ENCODE data around the gene BCR. TPM values are rescaled to one million over a fixed set of nuclear protein-coding genes. Genes with fewer than 3 reads are reported as not detected.

Gene BCR
- total RNA-seq, 1 donor from 2014 or later: 109 TPM

DNA sequence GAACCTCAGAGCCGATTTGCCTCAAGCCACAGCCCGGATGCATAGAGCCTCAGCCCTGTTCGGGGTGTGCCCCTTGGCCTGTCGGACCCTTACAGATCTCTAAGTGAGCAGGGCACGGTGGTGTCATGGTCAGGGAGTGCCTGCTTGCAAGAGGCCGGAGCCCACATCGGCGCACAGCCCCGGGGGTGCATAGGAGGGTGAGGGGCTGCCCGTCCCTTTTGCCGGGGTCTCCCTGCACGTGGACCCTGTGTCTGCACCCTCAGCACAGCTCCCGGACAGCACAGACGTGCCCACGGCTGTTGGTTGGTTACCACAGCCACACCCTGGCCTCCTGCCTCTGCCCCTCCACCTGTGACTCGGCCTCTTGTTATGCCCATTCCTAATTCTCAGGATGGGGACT lies 28.5 kb upstream of the BCR start:
- DNase-seq (ENCODE audit: low read depth): no peak

DNA sequence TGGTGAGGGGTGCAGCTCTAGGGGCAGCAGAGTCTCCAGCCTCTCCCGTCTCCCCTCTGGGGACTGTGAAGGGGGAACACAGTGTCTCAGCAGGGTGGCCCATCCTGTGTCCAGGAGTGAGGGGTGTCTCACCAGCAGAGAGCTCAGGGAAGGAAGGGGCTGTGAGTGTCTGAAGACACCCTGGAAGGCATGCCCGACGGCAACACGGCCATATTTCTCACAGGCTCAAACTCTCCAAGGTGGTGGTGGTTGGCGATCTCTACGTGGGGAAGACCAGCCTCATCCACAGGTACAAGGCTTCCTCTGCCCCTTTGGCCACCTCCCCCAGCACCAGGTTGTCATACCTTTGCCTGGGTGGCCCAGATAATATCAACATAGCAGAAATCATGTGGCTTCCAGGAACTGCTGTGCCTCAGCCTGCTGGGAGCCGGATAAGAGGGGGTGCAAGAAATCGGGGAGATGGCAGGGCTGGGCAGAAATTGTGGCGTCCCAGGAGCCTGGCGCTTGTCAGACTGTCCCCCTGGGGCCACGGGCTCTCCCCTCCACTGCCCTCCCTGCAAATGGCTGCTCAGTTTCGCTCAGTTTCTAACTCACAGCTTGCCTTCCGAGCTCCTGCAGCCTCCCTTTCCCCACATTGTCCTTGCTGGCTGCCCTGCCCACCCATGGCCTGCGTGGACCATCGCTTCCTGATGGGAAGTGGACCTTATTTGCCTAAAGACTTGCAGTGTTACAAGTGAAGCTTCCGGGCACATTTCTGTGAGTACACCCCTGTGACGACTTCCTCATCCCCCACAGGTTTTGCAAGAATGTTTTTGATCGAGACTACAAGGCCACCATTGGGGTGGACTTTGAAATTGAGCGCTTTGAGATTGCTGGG lies 27.8 kb upstream of the BCR start:
- DNase-seq (ENCODE audit: low read depth): no peak

DNA sequence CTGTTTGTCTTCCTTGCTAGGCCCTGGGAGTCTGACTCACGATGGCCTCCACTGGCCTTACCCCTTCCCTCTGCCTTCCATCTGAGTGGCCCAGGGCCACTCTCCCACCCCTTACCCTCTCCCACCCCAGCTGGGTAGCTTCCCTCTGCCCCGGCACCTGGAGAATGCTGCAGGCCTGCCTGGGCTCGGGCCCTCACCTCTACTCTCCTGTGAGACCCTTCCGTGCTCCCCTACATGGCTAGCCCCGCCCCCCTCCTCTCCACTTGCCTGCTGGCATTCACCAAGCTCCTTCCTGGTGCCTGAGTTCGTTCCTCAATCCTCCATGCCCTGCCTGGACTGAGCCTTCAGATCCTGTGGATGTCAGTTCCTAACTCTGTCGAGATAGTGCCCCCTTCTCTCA lies 26.3 kb upstream of the BCR start:
- no peak for DNase-seq (ENCODE audit: low read depth)

DNA sequence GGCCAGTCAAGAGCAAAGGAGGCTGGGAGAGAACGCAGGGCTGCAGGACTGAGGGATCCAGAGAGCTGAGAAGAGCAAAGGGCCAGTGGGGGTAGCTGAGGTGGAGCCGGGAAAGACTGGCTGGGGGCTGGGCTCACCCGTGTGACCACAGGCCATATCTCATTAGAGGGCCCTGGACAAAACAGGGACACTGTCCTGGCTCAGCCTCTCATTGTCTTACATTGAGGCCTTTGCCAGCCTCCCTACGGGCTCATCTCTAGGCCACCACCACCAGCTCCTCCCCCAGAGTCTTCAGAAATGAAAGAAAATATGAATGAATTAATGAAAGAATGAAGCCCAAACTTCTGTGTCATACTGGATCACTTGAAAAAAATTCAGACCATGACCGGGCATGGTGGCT lies 25.8 kb upstream of the BCR start:
- DNase-seq (ENCODE audit: low read depth): no peak

DNA sequence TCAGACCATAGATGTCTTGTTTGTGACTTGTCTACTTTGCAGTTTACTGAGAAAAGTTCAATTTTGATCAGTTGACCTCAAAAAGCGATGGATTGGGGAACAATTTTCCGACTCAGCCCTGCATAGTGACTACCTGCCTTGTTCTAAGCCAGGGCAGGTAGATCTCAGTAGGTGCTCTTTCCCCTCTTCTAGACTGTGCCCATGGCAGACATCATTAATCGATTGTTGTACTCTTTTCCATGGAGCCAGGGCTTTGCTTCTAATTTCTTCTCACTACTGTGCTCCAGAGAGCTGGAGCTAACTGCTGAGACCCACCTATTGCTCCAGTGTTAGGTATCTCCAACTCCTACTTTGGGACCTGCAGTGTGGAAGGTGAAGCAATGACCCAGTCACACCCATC lies 25.2 kb upstream of the BCR start:
- DNase-seq (ENCODE audit: low read depth): no peak

DNA sequence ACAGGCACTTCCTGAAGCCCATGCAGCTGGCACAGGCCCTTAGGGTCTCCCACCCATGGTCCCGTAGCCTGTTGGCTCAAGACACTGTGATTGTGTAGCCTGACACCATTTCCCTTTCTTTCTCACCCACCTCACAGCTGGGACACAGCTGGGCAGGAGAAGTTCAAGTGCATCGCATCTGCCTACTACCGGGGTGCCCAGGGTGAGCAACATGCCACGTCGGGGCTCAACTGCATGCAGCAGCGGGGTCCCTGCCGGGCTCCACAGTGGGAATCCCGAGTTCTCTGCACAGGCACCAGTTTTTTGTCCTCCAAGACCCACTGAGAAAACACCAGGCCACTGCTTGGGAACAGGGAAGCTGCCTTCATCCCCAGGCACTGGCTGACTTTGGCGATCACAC lies 24.5 kb upstream of the BCR start:
- DNase-seq (ENCODE audit: low read depth): no peak

DNA sequence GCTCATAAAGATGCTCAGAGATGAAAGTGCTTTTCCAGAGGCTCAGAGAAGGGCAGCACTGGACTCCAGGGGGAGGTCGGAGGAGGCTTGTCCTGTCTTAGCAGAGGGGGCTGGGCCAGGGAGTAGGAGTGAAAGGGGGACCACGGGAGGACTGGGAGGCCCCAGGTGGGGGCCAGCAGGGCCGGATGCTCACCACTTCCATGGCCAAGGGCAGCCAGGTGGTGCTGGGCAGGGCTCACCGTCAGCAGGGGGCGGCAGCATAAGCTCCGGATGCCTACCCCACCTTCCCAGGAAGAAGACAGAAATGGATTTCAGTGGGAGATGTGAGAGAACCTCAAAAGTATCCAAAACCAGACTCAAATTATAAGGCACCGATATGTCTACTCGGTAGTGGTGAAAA lies 24.0 kb upstream of the BCR start:
- DNase-seq (ENCODE audit: low read depth): no peak

DNA sequence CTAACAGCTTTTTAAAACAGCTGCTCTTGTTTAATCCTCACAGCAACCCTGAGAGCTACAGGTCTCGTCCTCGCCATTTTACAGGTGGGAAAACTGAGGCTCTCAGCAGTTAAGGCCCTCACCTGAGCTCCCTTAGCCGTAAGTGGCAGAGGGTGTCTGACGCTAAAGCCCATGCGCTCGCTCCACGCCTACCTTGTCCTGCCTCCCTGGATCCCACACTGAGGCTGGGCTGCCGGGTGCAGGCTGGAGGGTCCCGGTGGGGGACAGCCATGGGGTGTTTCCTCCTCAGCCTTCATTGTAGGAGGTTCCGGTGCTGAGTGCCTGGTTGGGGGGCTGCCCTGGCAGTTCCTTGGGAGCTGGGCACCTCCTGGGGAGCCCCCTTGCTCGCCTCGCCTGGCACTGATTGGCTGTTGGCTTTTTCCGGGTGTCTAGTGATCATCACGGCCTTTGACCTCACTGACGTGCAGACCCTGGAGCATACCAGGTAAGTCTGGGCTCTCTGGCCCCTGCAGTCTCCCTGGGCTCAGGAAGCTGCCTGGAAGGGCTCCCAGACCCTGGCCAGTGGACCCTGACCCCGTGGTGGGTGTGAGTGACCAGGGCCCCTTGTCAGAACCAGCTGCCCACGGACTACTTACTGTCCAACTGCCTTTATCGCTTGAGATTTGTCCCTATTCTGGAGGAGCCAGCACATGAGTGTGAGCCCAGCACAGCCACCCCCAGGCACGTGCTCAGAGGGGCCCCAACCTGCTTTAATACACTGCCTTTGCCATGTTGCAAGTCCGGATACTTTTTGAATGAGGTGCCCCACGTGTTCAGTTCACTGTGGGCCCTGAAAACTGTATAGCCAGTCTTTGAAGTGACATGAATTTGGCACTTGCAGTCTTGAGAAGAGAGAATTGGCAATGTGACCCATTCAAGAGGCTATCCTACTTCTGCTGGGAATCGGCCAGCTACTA lies 22.5 kb upstream of the BCR start:
- DNase-seq (ENCODE audit: low read depth): no peak

DNA sequence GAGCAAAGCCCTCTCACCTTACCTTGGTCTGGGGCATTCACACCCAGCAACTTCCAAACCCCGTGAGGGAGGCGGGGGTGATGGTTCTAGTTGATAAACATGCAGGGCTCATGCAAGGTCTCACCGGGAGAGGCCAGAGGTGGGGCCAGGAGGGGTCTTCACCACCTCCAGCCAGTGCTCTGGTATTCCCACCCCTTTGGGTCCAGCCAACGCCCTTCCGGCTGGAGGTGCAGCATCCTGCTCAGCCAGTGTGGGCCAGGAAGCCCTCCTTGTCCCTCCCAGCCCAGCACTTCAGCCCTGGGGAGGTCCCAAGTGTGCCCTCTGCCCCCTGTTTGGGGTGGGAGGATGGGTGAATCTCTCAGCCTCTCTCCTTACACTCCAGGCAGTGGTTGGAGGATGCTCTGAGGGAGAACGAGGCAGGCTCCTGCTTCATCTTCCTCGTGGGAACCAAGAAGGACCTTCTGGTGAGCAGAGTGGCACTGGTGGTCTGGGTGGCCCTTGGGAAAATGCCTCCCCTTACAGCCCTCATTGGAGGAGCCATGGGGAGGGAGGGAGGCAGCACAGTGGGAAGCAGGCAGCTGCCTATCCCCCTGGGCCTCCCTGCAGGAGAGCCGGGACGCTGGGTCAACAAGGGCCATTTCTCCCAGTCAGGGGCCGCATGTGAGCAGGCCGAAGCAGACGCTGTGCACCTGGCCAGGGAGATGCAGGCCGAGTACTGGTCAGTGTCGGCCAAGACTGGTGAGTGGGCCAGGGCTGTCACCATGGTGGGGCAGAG lies 21.6 kb upstream of the BCR start:
- DNase-seq (ENCODE audit: low read depth): no peak

DNA sequence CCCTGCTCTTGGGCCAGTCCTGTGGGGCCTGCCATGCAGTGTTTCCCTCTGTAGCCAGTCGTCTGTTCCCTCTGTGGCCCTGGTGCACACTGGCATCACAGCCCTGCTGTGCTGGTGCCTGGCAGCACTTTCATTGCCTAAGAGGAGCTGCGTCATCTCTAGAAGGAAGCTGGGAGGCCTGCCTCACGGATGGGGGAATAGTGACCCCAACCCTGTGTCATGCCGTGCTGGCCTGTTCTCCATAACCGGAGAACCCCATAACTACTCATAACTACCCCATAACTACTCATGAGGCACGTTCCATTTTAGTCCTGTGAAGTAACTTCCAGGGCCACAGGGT lies 21.0 kb upstream of the BCR start:
- DNase-seq (ENCODE audit: low read depth): no peak

DNA sequence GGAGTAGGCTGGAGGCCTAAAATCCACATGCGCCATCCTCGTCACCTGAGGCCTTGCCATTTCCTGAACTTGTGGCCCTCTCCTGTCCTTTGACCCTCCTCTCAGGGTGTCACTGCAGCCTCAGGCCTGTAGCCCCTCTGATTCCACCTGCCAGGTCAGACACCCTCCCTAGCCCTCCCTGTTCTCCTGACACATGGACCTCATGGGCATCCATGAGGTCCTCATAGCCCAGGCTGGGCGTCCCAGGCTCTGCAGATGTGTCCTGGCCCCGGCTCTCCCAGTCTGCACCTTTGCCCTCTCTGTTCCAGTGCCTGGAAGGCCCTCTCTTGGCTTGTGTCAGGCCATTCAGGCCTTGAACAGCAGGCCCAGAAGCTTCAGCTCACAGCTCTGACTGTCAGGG lies 19.3 kb upstream of the BCR start:
- DNase-seq (ENCODE audit: low read depth): no peak

DNA sequence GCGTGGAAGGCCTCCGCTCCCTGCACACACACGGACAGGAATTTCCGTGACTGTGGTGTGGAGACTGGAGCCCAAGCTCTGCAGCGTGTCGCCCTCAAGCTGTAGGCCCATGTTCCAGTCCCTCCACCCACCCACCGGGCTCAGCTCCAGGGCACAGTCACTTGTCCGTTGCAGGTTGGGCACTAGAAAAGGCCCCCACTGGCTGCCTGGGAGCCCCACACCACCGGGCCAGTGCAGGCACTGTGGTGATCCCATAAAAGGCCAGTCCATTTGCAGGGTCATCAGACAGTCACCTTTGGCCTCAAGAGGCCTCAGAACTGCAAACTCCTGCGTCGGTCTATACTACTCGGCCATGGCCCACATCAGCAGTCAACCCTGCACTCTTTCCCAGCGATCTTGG lies 18.7 kb upstream of the BCR start:
- DNase-seq (ENCODE audit: low read depth): no peak

DNA sequence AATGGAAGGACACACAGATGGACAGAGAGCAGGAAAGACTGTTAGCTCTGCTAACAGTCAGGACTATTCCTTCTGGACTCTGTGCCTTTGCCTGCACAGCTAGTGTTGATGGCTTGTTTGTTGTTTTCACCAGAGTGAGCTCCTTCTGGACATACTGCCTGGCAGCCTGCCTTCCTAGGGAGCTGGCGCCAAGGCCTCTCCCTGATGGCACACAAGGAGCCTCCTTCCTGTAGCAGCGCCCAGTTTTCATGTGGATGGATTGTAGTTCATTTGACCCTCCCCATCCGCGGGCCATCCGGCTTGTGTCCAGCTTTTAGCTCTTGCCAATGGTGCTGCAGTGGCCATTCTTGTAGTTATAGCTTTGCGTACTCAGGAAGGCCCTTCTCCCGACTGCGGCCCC lies 16.6 kb upstream of the BCR start:
- DNase-seq (ENCODE audit: low read depth): no peak

DNA sequence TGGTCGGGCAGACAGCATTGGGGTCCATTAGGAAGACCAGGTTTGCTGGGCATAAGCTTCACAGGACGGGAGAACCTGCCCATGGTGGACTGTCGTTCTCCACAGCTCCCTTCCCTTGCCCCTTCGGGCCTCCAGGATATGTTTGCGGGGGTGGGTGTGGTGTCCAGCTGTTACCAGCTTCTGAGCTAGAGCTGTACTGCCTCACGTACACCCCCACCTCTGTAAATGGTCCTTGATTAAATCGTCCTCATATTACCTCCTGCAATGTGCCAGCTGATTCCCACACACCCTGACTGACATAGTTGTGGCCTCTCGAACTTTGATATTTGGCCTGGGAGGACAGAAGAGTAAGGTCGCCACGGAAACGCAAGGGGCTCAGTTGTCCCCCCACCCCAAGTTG lies 16.2 kb upstream of the BCR start:
- DNase-seq (ENCODE audit: low read depth): no peak

DNA sequence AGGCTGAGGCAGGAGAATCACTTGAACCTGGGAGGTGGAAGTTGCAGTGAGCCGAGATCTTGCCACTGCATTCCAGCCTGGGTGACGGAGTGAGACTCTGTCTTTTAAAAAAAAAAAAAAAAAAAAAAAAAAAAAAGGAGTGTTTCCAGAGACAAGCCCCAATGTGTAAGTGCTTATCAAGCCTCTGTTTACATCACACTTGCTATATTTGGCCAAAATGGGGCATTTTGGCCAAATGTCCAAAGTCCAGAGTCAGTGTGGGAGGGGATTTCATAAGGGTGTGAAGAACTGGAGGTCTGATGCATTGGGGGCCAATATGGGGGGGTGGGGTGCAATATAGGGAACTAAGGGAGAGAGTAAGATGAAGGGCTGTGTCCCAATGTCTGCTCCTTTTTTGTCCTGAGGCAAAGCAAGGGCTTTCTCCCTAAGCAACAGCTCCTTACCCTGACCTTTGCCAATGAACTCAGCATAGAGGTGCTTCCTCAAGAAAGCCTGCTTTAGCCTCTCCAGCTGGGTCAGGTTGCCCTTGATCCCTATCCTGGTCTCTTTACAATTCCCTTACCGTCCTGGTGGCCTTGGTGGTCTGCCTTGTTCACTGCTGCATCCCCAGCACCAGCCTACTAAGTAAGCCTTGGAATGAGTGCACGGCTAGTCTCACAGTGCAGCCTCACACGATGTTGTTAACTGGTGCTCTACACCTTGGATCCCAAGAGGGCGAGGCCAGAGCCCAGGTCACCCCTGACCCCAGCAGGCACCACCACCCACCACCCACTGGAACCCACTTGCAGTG lies 14.1 kb upstream of the BCR start:
- DNase-seq (ENCODE audit: low read depth): no peak

DNA sequence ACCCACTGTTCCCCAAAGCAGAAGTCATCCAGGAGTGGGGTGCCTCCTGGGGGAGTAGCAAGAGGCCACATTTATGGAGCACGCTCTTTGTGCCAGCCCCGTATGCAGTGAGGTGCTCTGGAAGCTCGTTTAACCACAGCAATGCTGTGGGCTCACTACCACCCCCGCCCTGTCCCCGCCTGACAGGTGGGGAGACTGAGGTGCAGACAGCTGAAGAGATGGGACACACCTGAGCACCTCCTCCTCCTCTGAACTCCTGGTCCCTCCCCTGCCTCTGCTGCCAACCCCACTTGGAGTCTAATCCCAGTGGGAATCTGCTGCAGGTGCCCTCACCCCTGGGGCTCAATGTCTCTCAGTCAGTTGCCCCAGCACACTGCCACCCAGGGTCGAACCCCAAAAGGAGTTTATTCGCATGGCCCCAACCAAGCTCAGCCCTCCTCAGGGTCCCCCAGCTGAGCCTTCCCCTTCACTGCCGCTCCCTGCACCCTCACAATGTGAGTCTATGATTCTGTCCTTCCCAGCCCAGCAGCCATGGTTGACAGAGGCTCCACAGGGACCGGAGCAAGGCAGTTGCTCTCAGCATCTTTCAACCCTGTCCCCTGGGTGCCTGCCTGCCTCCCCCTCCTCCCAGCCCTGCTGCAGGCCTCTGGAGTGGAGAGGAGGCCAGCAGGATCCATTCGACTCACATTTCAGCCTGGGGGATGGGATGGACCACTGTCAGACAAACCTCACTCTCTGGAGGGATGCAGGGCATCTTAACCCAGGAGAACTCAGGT lies 13.3 kb upstream of the BCR start:
- no peak for DNase-seq (ENCODE audit: low read depth)

DNA sequence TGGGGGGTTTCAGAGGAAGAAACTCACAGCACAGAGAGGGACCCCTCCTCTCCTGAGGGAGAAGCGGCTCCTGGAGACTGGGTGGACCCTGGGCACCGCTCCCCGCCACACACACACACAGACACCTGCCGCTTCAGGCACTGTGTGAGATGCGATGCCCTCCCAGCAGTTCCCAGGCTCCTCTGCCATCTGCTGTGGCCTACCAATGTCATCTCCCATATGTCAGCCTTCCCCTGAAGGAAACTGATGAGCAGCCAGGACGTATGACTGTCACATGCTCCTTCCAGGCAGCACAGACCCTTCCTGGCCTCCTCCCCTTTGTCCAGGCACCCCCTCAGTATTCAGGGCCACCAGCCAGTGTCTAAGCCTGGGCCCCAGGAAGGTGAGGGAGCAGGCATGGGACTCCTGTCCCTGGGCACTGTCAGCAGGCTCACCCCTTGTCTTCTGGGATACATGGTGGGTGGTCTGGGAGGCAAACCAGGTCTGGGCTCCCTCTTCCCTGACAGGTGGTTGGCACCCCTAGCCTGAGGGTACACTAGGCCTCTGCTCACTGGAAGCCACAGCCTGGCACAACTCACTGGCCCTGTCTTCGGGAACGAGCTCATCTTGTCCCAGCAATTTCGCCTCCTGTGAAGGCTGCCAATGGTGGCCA lies 11.8 kb upstream of the BCR start:
- no peak for DNase-seq (ENCODE audit: low read depth)

DNA sequence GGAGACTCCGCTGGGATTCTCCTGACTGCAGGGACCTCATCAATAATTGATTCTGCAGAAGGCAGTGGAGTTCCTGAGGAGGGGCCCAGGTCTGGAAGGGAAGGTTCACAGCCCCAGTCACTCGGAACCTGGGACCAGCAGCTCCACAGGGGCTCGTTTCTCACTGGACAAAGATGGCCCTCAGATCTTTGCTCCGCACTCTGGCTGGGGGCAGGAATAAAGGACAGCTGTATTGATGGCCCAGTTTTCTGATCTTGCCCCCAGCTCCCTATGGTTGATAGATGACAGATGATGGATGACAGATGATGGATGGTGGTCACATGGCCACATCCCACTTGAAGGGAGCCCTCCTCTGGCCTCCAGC lies 11.3 kb upstream of the BCR start:
- DNase-seq (ENCODE audit: low read depth): no peak

DNA sequence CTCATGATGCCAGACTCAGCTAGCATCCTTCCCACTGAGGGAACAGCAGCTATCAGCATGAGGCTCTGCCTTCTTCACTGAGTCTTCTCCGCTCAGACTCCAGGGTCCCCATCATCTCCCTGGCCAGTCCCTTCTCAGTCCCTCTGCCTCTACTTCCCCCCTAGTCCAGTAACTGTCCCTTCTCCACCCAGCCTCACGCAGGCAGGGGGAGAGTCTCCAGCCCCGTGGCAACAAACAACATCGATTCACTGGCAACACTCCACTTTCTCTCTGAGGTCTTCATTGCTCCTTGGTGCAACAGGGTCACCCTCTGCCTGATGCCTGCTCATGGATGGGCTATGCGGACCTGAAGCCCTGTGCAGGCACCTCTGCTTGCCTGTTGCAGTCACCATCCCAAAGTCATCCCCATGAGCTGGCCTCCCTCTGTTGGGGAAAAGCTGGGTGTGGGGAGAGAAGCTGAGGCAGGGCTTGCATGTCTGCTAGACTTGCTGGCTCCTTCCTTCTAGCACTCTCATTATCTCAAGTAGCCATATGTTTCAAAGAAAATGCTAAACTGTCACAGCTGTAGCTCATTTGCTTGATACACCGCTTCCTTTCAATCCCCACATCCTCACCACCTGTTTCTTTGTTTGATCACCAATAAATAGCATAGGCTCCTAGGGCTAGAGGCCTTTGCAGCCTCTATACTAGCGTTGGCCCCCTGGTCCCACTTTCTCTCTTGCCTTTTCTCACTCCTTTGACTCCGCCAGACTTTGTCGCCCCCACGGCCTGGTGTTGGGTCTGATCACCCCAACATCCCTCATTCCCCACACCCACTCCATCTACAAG lies 4.3 kb upstream of the BCR start:
- no peak for DNase-seq (ENCODE audit: low read depth)
